Urinary bladder (tissue), 4 donors: ENCODE measurements around the gene EPM2AIP1. TPM values are rescaled to one million over a fixed set of nuclear protein-coding genes. Genes with fewer than 3 reads are reported as not detected.
"Not testable (repeated sequence)": the region's sequence is repeated elsewhere in the genome, so short reads cannot be mapped to it uniquely, and the experiment has no call there.

ENCODE experiments used
- DNase-seq: peaks from one replicate; pipeline ENCODE4 v3.0.0-alpha.2; 2015; ENCODE audit errors: extremely low spot score
- H3K27ac ChIP-seq: one replicate; pipeline ENCODE4 v1.5.1; 2013; ENCODE audit warnings: low read depth, mild to moderate bottlenecking, moderate library complexity
- H3K36me3 ChIP-seq: one replicate; pipeline ENCODE4 v1.6.1; 2013; ENCODE audit warnings: mild to moderate bottlenecking, moderate library complexity; ENCODE audit not compliant: insufficient read depth
- H3K4me1 ChIP-seq: one replicate; pipeline ENCODE4 v1.6.1; 2013; ENCODE audit warnings: mild to moderate bottlenecking, moderate library complexity; ENCODE audit not compliant: insufficient read depth
- H3K4me3 ChIP-seq: one replicate; pipeline ENCODE4 v1.5.1; 2013; ENCODE audit warnings: low read depth, low read length
- WGBS: extraction: QIAGEN DNeasy Blood & Tissue Kit; methylation state at CpG from one replicate; pipeline ENCODE4 v1.1.7; 2013; 5-methylcytosine and 5-hydroxymethylcytosine counted together
- polyA plus RNA-seq: library from polyadenylated mRNA; stranded (reverse); fragments of 200-250 nt; gene quantifications from one replicate; pipeline ENCODE4 v1.2.3, GENCODE V29; 2013
- total RNA-seq: library from RNA; depleted of rRNA; stranded (reverse); fragments of >200 nt; gene quantifications from one replicate; pipeline ENCODE4 v1.2.3, GENCODE V29; 2014
- donor health status: healthy with polysubstance abuse.
- donor health status: healthy.

EPM2AIP1 gene
- total and polyA plus RNA-seq, 2 donors: 8.2 to 37.9 TPM

GRCh38 chr3:36981006-36981405, 11.9 kb downstream of the EPM2AIP1 start:
- 96% methylated on average over 4 of the region's 4 CpGs for WGBS
- Histone ChIP-seq H3K36me3 (peaks cover 3% of the 10 kb centered on the region), H3K27ac (no peak overlapping the region), H3K4me3 (no peak overlapping the region), H3K4me1 (no peaks in the 10 kb centered on the region)
- no peak for DNase-seq

GRCh38 chr3:36973139-36973538, 19.8 kb downstream of the EPM2AIP1 start:
- H3K36me3 ChIP-seq: no peaks in the 10 kb centered on the region
- 98% methylated on average over 1 of the region's 1 CpG for WGBS
- no peaks in the 10 kb centered on the region for H3K4me1 ChIP-seq
- DNase-seq: no peak
- no peak overlapping the region for H3K27ac ChIP-seq
- H3K4me3 ChIP-seq: no peak overlapping the region

- DNase-seq: no peak
- Histone ChIP-seq H3K4me1 (no peaks in the 10 kb centered on the region), H3K4me3 (no peak overlapping the region), H3K27ac (no peak overlapping the region), H3K36me3 (no peaks in the 10 kb centered on the region)
- WGBS: 97% methylated on average over 2 of the region's 2 CpGs
Observed at GRCh38 chr3:36972163-36972562, 20.8 kb downstream of the EPM2AIP1 start.

DNA sequence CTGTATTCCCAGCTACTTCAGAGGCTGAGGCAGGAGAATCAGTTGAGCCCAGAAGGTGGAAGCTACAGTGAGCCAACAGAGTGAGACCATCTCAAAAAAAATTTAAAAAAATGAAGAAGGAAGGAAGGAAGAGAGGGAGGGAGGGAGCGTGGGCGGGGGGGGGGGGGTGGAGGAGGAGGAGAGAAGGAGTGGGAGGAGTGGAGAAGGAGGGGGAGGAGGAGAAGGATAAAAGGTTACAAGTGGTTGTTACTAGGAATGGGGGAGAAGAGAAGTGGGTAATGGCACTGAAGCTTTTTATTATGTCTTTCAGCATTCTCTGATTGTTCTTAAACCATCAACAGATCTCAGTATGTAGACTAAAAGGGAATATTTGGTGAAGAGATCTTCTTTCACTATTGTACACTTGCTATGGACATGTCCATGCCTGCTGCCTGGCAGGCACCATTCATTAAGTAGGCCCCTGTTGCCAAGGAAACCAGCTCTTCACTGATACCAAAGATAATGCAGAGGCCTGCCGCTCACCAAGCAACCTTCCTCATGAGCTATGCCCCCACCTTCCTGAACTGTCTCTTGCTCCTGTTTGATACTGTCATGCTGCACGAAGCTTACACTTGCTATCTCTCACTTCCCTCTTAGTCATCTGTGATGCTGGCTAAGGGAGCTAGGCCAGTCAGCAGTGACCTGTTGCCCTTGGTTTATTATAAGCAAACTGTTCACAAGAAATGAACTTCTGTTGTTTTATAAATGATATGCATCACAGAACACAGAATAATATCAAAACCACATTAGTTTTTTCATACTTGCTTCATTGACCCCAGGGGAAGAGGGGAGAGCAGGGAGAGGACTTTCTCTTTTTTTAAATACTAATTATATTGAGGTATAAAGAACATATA, 23.1 kb downstream of the EPM2AIP1 start:
- peak; percentile 81 for DNase-seq
- WGBS: 42% methylated on average over 4 of the region's 4 CpGs
- Histone ChIP-seq H3K4me3 (no peak overlapping the region), H3K4me1 (no peaks in the 10 kb centered on the region), H3K36me3 (no peaks in the 10 kb centered on the region), H3K27ac (peak overlapping the region; percentile 67)

- WGBS: 81% methylated on average over 4 of the region's 4 CpGs
- Histone ChIP-seq H3K4me1 (no peaks in the 10 kb centered on the region), H3K4me3 (no peak overlapping the region), H3K27ac (peak overlapping the region; percentile 67), H3K36me3 (no peaks in the 10 kb centered on the region)
- DNase-seq: no peak
Observed at GRCh38 chr3:36969085-36969484, 23.8 kb downstream of the EPM2AIP1 start.

- H3K4me3 ChIP-seq: no peak overlapping the region
- no peaks in the 10 kb centered on the region for H3K4me1 ChIP-seq
- no peaks in the 10 kb centered on the region for H3K36me3 ChIP-seq
- 64% methylated on average over 3 of the region's 3 CpGs for WGBS
- no peak overlapping the region for H3K27ac ChIP-seq
- peak; percentile 41 for DNase-seq
Observed at GRCh38 chr3:36965440-36965839, 27.5 kb downstream of the EPM2AIP1 start.

GRCh38 chr3:36964817-36965216, 28.1 kb downstream of the EPM2AIP1 start:
- no peak overlapping the region for H3K27ac ChIP-seq
- H3K4me3 ChIP-seq: no peak overlapping the region
- H3K36me3 ChIP-seq: no peaks in the 10 kb centered on the region
- no peak for DNase-seq
- H3K4me1 ChIP-seq: no peaks in the 10 kb centered on the region

GRCh38 chr3:36964331-36964730, 28.6 kb downstream of the EPM2AIP1 start:
- H3K4me1 ChIP-seq: no peaks in the 10 kb centered on the region
- H3K27ac ChIP-seq: no peak overlapping the region
- WGBS: 93% methylated on average over 1 of the region's 1 CpG
- no peak for DNase-seq
- no peak overlapping the region for H3K4me3 ChIP-seq
- no peaks in the 10 kb centered on the region for H3K36me3 ChIP-seq

DNA sequence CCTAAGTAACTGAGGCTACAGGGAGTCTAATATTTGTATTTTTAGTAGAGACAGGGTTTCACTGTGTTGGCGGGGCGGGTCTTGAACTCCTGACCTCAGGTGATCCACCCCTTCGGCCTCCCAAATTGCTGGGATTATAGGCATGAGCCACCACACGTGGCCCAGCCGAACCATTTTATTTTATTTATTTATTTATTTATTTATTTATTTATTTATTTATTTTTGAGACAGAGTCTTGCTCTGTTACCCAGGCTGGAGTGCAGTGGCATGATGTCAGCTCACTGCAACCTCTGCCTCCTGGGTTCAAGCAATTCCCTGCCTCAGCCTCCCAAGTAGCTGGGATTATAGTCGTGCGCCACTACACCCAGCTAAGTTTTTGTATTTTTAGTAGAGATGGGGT, 29.9 kb downstream of the EPM2AIP1 start:
- WGBS: 94% methylated on average over 7 of the region's 7 CpGs
- H3K4me1 ChIP-seq, H3K4me3 ChIP-seq, H3K36me3 ChIP-seq, DNase-seq, H3K27ac ChIP-seq: not testable (repeated sequence)

GRCh38 chr3:36960502-36960901, 32.4 kb downstream of the EPM2AIP1 start:
- Histone ChIP-seq H3K4me3 (no peak overlapping the region), H3K4me1 (no peaks in the 10 kb centered on the region), H3K27ac (no peak overlapping the region), H3K36me3 (no peaks in the 10 kb centered on the region)
- DNase-seq: no peak
- 94% methylated on average over 4 of the region's 4 CpGs for WGBS

DNA sequence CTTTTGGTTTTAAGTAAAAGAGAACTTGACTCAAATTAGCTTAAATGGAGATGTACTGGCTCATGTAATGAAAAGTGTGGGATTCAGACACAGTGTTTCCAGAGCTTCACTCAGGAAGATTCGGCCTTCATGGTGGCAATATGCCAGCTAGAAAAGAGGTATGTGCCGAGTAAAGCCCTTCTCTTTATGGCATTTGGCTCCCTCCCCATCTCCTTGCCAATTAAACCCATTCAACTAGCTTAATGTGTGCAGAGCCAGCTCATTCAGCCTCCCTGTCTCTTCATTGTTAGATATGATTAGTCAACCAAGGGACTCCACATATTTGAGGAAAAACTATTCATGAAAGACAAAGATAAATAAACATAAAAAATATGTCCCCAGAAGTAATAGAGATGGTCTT, 33.1 kb downstream of the EPM2AIP1 start:
- Histone ChIP-seq H3K4me1 (no peaks in the 10 kb centered on the region), H3K27ac (no peak overlapping the region), H3K4me3 (no peak overlapping the region), H3K36me3 (no peaks in the 10 kb centered on the region)
- 22% methylated on average over 2 of the region's 2 CpGs for WGBS
- peak; percentile 31 for DNase-seq

- 57% methylated on average over 3 of the region's 3 CpGs for WGBS
- no peaks in the 10 kb centered on the region for H3K36me3 ChIP-seq
- no peak overlapping the region for H3K27ac ChIP-seq
- H3K4me3 ChIP-seq: no peak overlapping the region
- DNase-seq: no peak
- H3K4me1 ChIP-seq: no peaks in the 10 kb centered on the region
Observed at GRCh38 chr3:36957862-36958686, 34.9 kb downstream of the EPM2AIP1 start.

- no peak for DNase-seq
- Histone ChIP-seq H3K27ac (no peak overlapping the region), H3K36me3 (no peaks in the 10 kb centered on the region), H3K4me1 (no peaks in the 10 kb centered on the region), H3K4me3 (no peak overlapping the region)
- WGBS: 93% methylated on average over 1 of the region's 1 CpG
Observed at GRCh38 chr3:36957063-36957462, 35.9 kb downstream of the EPM2AIP1 start.

DNA sequence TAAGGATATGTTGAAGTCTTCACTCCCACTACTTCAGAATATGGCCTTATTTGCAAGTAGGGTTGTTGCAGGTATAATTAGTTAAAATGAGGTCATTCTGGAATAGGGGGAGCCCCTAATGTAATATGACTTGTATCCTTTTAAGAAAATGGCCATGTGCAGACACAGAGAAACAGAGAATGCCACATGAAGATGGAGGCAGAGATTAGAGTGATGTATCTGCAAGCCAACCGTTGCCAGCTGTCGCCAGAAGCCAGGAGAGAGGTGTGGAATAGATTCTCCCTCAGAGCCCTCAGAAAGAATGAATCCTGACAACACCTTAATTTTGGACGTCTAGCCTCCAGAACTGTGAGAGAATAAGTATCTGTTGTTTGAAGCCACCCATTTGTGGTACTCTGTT, 36.8 kb downstream of the EPM2AIP1 start:
- Histone ChIP-seq H3K4me3 (no peak overlapping the region), H3K27ac (no peak overlapping the region), H3K36me3 (no peaks in the 10 kb centered on the region), H3K4me1 (no peaks in the 10 kb centered on the region)
- WGBS: 82% methylated on average over 3 of the region's 3 CpGs
- DNase-seq: no peak
